ENCODE measurements around the gene RCBTB1.

DNA sequence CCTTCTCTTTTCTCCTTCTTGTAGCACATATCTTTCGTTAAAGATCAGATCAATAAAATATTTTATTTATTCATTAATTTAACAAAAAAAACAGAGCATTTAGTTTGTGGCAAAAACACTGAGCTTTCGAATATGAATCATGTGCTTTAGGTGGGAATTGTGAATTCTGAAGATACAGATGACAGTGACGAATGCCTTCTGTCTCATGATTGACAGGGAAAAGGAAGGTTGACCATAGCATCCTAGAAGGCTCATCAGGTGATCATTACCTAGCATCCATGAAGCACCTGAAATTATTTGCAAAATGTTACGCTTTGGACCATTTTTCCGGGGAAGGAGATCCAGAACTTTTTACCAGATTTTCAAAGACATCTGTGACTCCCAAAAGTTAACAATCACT lies 46.8 kb upstream of the RCBTB1 start:
- TF ChIP-seq RAD21 (IDR thresholded peaks at IDR 0.05; ENCODE audit: low read depth), result no peak
- TF ChIP-seq CREB1 (IDR thresholded peaks at IDR 0.05; ENCODE audit: low read depth), result no peak
- TF ChIP-seq ZBTB7A (IDR thresholded peaks at IDR 0.05; ENCODE audit: low read depth), result no peak
- no peak for TF ChIP-seq EP300 (IDR thresholded peaks at IDR 0.05; ENCODE audit: borderline replicate concordance)
- TF ChIP-seq, protein P1, sequence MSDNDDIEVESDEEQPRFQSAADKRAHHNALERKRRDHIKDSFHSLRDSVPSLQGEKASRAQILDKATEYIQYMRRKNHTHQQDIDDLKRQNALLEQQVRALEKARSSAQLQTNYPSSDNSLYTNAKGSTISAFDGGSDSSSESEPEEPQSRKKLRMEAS (IDR thresholded peaks at IDR 0.05), result no peak
- TF ChIP-seq TAF1 (IDR thresholded peaks at IDR 0.05; ENCODE audit: low read depth), result no peak
- TF ChIP-seq CEBPB (IDR thresholded peaks at IDR 0.05), result no peak
- no peak for TF ChIP-seq YY1 (IDR thresholded peaks at IDR 0.05; ENCODE audit: low read depth)
- no peak for TF ChIP-seq NFIC (IDR thresholded peaks at IDR 0.05)
- TF ChIP-seq, protein P2, sequence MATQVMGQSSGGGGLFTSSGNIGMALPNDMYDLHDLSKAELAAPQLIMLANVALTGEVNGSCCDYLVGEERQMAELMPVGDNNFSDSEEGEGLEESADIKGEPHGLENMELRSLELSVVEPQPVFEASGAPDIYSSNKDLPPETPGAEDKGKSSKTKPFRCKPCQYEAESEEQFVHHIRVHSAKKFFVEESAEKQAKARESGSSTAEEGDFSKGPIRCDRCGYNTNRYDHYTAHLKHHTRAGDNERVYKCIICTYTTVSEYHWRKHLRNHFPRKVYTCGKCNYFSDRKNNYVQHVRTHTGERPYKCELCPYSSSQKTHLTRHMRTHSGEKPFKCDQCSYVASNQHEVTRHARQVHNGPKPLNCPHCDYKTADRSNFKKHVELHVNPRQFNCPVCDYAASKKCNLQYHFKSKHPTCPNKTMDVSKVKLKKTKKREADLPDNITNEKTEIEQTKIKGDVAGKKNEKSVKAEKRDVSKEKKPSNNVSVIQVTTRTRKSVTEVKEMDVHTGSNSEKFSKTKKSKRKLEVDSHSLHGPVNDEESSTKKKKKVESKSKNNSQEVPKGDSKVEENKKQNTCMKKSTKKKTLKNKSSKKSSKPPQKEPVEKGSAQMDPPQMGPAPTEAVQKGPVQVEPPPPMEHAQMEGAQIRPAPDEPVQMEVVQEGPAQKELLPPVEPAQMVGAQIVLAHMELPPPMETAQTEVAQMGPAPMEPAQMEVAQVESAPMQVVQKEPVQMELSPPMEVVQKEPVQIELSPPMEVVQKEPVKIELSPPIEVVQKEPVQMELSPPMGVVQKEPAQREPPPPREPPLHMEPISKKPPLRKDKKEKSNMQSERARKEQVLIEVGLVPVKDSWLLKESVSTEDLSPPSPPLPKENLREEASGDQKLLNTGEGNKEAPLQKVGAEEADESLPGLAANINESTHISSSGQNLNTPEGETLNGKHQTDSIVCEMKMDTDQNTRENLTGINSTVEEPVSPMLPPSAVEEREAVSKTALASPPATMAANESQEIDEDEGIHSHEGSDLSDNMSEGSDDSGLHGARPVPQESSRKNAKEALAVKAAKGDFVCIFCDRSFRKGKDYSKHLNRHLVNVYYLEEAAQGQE (IDR thresholded peaks at IDR 0.05; ENCODE audit: low read depth), result no peak
- TF ChIP-seq, protein P3, sequence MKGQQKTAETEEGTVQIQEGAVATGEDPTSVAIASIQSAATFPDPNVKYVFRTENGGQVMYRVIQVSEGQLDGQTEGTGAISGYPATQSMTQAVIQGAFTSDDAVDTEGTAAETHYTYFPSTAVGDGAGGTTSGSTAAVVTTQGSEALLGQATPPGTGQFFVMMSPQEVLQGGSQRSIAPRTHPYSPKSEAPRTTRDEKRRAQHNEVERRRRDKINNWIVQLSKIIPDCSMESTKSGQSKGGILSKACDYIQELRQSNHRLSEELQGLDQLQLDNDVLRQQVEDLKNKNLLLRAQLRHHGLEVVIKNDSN (IDR thresholded peaks at IDR 0.05), result no peak
- TF ChIP-seq TEAD4 (IDR thresholded peaks at IDR 0.05), result no peak

Data from Ishikawa (cell line).